ENCODE results near the gene TBC1D7.

Gene TBC1D7

GRCh38 chr6:13290335-13290734 lies 38.0 kb downstream of the TBC1D7 start:
- no peak overlapping the region for H3K4me2 ChIP-seq
- H3K4me3 ChIP-seq (IDR thresholded peaks at IDR 0.05; ENCODE audit: insufficient read depth, low read depth, low read length) = no peak overlapping the region
- no peaks in the 10 kb centered on the region for H4K20me1 ChIP-seq (ENCODE audit: insufficient read depth)
- H3K9ac ChIP-seq = no peak overlapping the region
- H3K79me2 ChIP-seq (ENCODE audit: insufficient read depth, low read depth) = no peaks in the 10 kb centered on the region
- no peaks in the 10 kb centered on the region for H3K36me3 ChIP-seq (ENCODE audit: insufficient read depth)
- no peak overlapping the region for H3K27ac ChIP-seq
- H3K4me1 ChIP-seq (ENCODE audit: low read depth, poor library complexity, severe bottlenecking) = no peaks in the 10 kb centered on the region
- TF ChIP-seq CTCF (conservative IDR thresholded peaks at IDR 0.05; ENCODE audit: low read depth, low read length) = no peak
- no peak overlapping the region for H2AFZ ChIP-seq (ENCODE audit: low read depth)
- no peaks in the 10 kb centered on the region for H3K27me3 ChIP-seq (ENCODE audit: insufficient read depth, low read depth)

GRCh38 chr6:13289789-13290318 lies 38.5 kb downstream of the TBC1D7 start:
- Histone ChIP-seq H4K20me1 (ENCODE audit: insufficient read depth) (no peaks in the 10 kb centered on the region), H2AFZ (ENCODE audit: low read depth) (no peak overlapping the region), H3K4me3 (IDR thresholded peaks at IDR 0.05; ENCODE audit: insufficient read depth, low read depth, low read length) (no peak overlapping the region), H3K9ac (no peak overlapping the region), H3K27me3 (ENCODE audit: insufficient read depth, low read depth) (no peaks in the 10 kb centered on the region), H3K4me1 (ENCODE audit: low read depth, poor library complexity, severe bottlenecking) (no peaks in the 10 kb centered on the region), H3K36me3 (ENCODE audit: insufficient read depth) (no peaks in the 10 kb centered on the region), H3K27ac (no peak overlapping the region), H3K79me2 (ENCODE audit: insufficient read depth, low read depth) (no peaks in the 10 kb centered on the region), H3K4me2 (no peak overlapping the region)
- no peak for TF ChIP-seq CTCF (conservative IDR thresholded peaks at IDR 0.05; ENCODE audit: low read depth, low read length)

- no peak for TF ChIP-seq CTCF (conservative IDR thresholded peaks at IDR 0.05; ENCODE audit: low read depth, low read length)
Measured at GRCh38 chr6:13288969-13289391, 39.4 kb downstream of the TBC1D7 start.

GRCh38 chr6:13288481-13288880 lies 39.9 kb downstream of the TBC1D7 start:
- no peaks in the 10 kb centered on the region for H3K36me3 ChIP-seq (ENCODE audit: insufficient read depth)
- H3K9ac ChIP-seq = no peak overlapping the region
- no peaks in the 10 kb centered on the region for H3K27me3 ChIP-seq (ENCODE audit: insufficient read depth, low read depth)
- H3K4me1 ChIP-seq (ENCODE audit: low read depth, poor library complexity, severe bottlenecking) = no peaks in the 10 kb centered on the region
- H3K79me2 ChIP-seq (ENCODE audit: insufficient read depth, low read depth) = no peaks in the 10 kb centered on the region
- no peak overlapping the region for H3K27ac ChIP-seq
- TF ChIP-seq CTCF (conservative IDR thresholded peaks at IDR 0.05; ENCODE audit: low read depth, low read length) = no peak
- no peaks in the 10 kb centered on the region for H4K20me1 ChIP-seq (ENCODE audit: insufficient read depth)
- H3K4me2 ChIP-seq = no peak overlapping the region
- no peak overlapping the region for H3K4me3 ChIP-seq (IDR thresholded peaks at IDR 0.05; ENCODE audit: insufficient read depth, low read depth, low read length)
- no peak overlapping the region for H2AFZ ChIP-seq (ENCODE audit: low read depth)

More at GRCh38 chr6:13288969-13289391, 39.4 kb downstream of the TBC1D7 start:
- no peaks in the 10 kb centered on the region for H3K36me3 ChIP-seq (ENCODE audit: insufficient read depth)
- no peaks in the 10 kb centered on the region for H3K4me1 ChIP-seq (ENCODE audit: low read depth, poor library complexity, severe bottlenecking)
- no peak overlapping the region for H2AFZ ChIP-seq (ENCODE audit: low read depth)
- H3K9ac ChIP-seq = no peak overlapping the region
- H3K79me2 ChIP-seq (ENCODE audit: insufficient read depth, low read depth) = no peaks in the 10 kb centered on the region
- H4K20me1 ChIP-seq (ENCODE audit: insufficient read depth) = no peaks in the 10 kb centered on the region
- H3K27ac ChIP-seq = no peak overlapping the region
- H3K4me3 ChIP-seq (IDR thresholded peaks at IDR 0.05; ENCODE audit: insufficient read depth, low read depth, low read length) = no peak overlapping the region
- H3K4me2 ChIP-seq = no peak overlapping the region
- no peaks in the 10 kb centered on the region for H3K27me3 ChIP-seq (ENCODE audit: insufficient read depth, low read depth)
